Mesothelial cell of epicardium (in vitro differentiated cells): Measurements from ENCODE around the gene FTO. TPM values are rescaled to one million over a fixed set of nuclear protein-coding genes. Genes with fewer than 3 reads are reported as not detected.

ENCODE experiments used
- DNase-seq, 2 experiments: peaks; one replicate each; pipeline ENCODE4 v3.0.0; 2021; ENCODE audit warnings: low spot score in 2 of 2; ENCODE audit not compliant: unreplicated experiment in 2 of 2
- H3K27ac Mint-ChIP-seq: 2 replicates; pipeline ENCODE4 v1.8.0; 2021; ENCODE audit warnings: mixed read lengths
- H3K27me3 Mint-ChIP-seq: 2 replicates; pipeline ENCODE4 v1.8.0; 2021; ENCODE audit warnings: low read depth, mixed read lengths
- H3K36me3 Mint-ChIP-seq: 2 replicates; pipeline ENCODE4 v1.8.0; 2021; ENCODE audit warnings: mixed read lengths
- H3K4me1 Mint-ChIP-seq: 2 replicates; pipeline ENCODE4 v1.8.0; 2021; ENCODE audit warnings: mixed read lengths
- H3K4me3 Mint-ChIP-seq: 2 replicates; pipeline ENCODE4 v1.8.0; 2021; ENCODE audit warnings: mild to moderate bottlenecking, moderate library complexity, mixed read lengths
- H3K9me3 Mint-ChIP-seq: 2 replicates; pipeline ENCODE4 v1.8.0; 2021; ENCODE audit warnings: mixed read lengths
- CTCF ChIP-seq: fragments of 200-600 bp; sonication (generic); IDR thresholded peaks from one replicate; pipeline ENCODE4 v1.5.0; 2021; ENCODE audit warnings: antibody characterized with exemption; ENCODE audit not compliant: unreplicated experiment
- total RNA-seq: library from RNA; stranded (reverse); gene quantifications from 3 replicates; pipeline ENCODE4 v1.2.1, GENCODE V29; 2021

FTO gene
- total RNA-seq, 1 donor from 2014 or later: 103 TPM

GRCh38 chr16:54143934-54144571 is 440.1 kb downstream of the FTO start:
- TF ChIP-seq CTCF: no peak
- H3K4me1 Mint-ChIP-seq: peaks cover 23% of the 10 kb centered on the region
- H3K36me3 Mint-ChIP-seq: peaks cover 3% of the 10 kb centered on the region
- no peak for DNase-seq
- peaks cover 2% of the 10 kb centered on the region for H3K27me3 Mint-ChIP-seq
- H3K9me3 Mint-ChIP-seq: peaks cover 3% of the 10 kb centered on the region
- no peak overlapping the region for H3K4me3 Mint-ChIP-seq
- no peak overlapping the region for H3K27ac Mint-ChIP-seq

- Mint-ChIP-seq H3K27ac (no peak overlapping the region), H3K4me3 (no peak overlapping the region), H3K27me3 (peaks cover 2% of the 10 kb centered on the region), H3K36me3 (peaks cover 2% of the 10 kb centered on the region), H3K4me1 (peaks cover 28% of the 10 kb centered on the region), H3K9me3 (peaks cover 6% of the 10 kb centered on the region)
- TF ChIP-seq CTCF: no peak
- no peak for DNase-seq
Observed at GRCh38 chr16:54144572-54144947, 440.6 kb downstream of the FTO start.

- Mint-ChIP-seq H3K27ac (no peak overlapping the region), H3K27me3 (peaks cover 2% of the 10 kb centered on the region), H3K4me1 (peaks cover 39% of the 10 kb centered on the region), H3K4me3 (no peak overlapping the region), H3K9me3 (peaks cover 6% of the 10 kb centered on the region), H3K36me3 (peaks cover 1% of the 10 kb centered on the region)
- no peak for DNase-seq
- TF ChIP-seq CTCF: no peak
Observed at GRCh38 chr16:54145881-54146280, 441.9 kb downstream of the FTO start.

- peak overlapping the region; percentile 71 for H3K27ac Mint-ChIP-seq
- TF ChIP-seq CTCF: no peak
- H3K4me1 Mint-ChIP-seq: peaks cover 42% of the 10 kb centered on the region
- H3K36me3 Mint-ChIP-seq: peaks cover 1% of the 10 kb centered on the region
- H3K27me3 Mint-ChIP-seq: peaks cover 4% of the 10 kb centered on the region
- no peak overlapping the region for H3K4me3 Mint-ChIP-seq
- DNase-seq: no peak
- H3K9me3 Mint-ChIP-seq: peaks cover 6% of the 10 kb centered on the region
Observed at GRCh38 chr16:54148974-54149373, 445.0 kb downstream of the FTO start.

GRCh38 chr16:54150861-54151260 is 446.9 kb downstream of the FTO start:
- no peak overlapping the region for H3K4me3 Mint-ChIP-seq

More at GRCh38 chr16:54150861-54151260, 446.9 kb downstream of the FTO start:
- H3K27ac Mint-ChIP-seq: no peak overlapping the region
- peaks cover 1% of the 10 kb centered on the region for H3K36me3 Mint-ChIP-seq
- DNase-seq: no peak
- no peak for TF ChIP-seq CTCF
- peaks cover 4% of the 10 kb centered on the region for H3K27me3 Mint-ChIP-seq
- H3K4me1 Mint-ChIP-seq: peaks cover 35% of the 10 kb centered on the region
- H3K9me3 Mint-ChIP-seq: peaks cover 12% of the 10 kb centered on the region
